Amygdala (tissue), 56 donors: ENCODE results near the gene PDGFRB.

Experiments
- DNase-seq, 56 donors: peaks; one replicate each; lab custom pipeline; 2025; lab: John Stamatoyannopoulos, UW

PDGFRB gene

GRCh38 chr5:150148117-150148927, 7.3 kb downstream of the PDGFRB start:
- peak in 6 of 56 donors; percentile 9 to 32 (median 18) for DNase-seq

GRCh38 chr5:150147670-150148069, 8.0 kb downstream of the PDGFRB start:
- peak in 13 of 56 donors; percentile 18 to 69 (median 50) for DNase-seq

GRCh38 chr5:150146862-150147601, 8.6 kb downstream of the PDGFRB start:
- peak in 44 of 56 donors; percentile 20 to 84 (median 57) for DNase-seq

GRCh38 chr5:150146235-150146634, 9.4 kb downstream of the PDGFRB start:
- DNase-seq: no peak

- DNase-seq: no peak
Observed at GRCh38 chr5:150144879-150145278, 10.8 kb downstream of the PDGFRB start.

GRCh38 chr5:150144246-150144801, 11.3 kb downstream of the PDGFRB start:
- DNase-seq: peak in 8 of 56 donors; percentile 17 to 43 (median 36)

- peak in 7 of 56 donors; percentile 11 to 46 (median 31) for DNase-seq
Observed at GRCh38 chr5:150143350-150144245, 12.0 kb downstream of the PDGFRB start.

- no peak for DNase-seq
Observed at GRCh38 chr5:150142959-150143349, 12.7 kb downstream of the PDGFRB start.

- DNase-seq: no peak
Observed at GRCh38 chr5:150142185-150142958, 13.3 kb downstream of the PDGFRB start.

GRCh38 chr5:150141544-150142184, 14.0 kb downstream of the PDGFRB start:
- DNase-seq: no peak

- no peak for DNase-seq
Observed at GRCh38 chr5:150140830-150141229, 14.8 kb downstream of the PDGFRB start.

GRCh38 chr5:150139334-150139733, 16.3 kb downstream of the PDGFRB start:
- no peak for DNase-seq

- DNase-seq: peak in 38 of 56 donors; percentile 13 to 77 (median 48)
Observed at GRCh38 chr5:150138551-150139265, 16.9 kb downstream of the PDGFRB start.

GRCh38 chr5:150137997-150138396, 17.6 kb downstream of the PDGFRB start:
- DNase-seq: no peak

- no peak for DNase-seq
Observed at GRCh38 chr5:150137168-150137957, 18.3 kb downstream of the PDGFRB start.

GRCh38 chr5:150136305-150137167, 19.1 kb downstream of the PDGFRB start:
- DNase-seq: no peak
